HG02981 (cell line): ENCODE data around the gene MRPS18A.

ENCODE experiments used
- ATAC-seq: cut with Tn5 transposase; IDR thresholded peaks from one replicate; pipeline ENCODE4 v1.9.1; 2021; ENCODE audit warnings: mild to moderate bottlenecking, moderate library complexity; ENCODE audit not compliant: unreplicated experiment

The MRPS18A gene

GRCh38 chr6:43699564-43700186 is 12.1 kb upstream of the MRPS18A start:
- ATAC-seq: no peak

- ATAC-seq: no peak
Measured at GRCh38 chr6:43698584-43699349, 11.2 kb upstream of the MRPS18A start.

GRCh38 chr6:43697421-43697820 is 9.8 kb upstream of the MRPS18A start:
- no peak for ATAC-seq

GRCh38 chr6:43695967-43696291 is 8.3 kb upstream of the MRPS18A start:
- no peak for ATAC-seq

- no peak for ATAC-seq
Measured at GRCh38 chr6:43695215-43695966, 7.8 kb upstream of the MRPS18A start.

GRCh38 chr6:43689421-43689820 is 1.8 kb upstream of the MRPS18A start:
- no peak for ATAC-seq

- no peak for ATAC-seq
Measured at GRCh38 chr6:43687079-43687436, 533 bp downstream of the MRPS18A start.

GRCh38 chr6:43683708-43684455 is 3.7 kb downstream of the MRPS18A start:
- peak; percentile 59 for ATAC-seq

GRCh38 chr6:43682724-43683429 is 4.7 kb downstream of the MRPS18A start:
- ATAC-seq: no peak

GRCh38 chr6:43681303-43681702 is 6.3 kb downstream of the MRPS18A start:
- ATAC-seq: no peak

GRCh38 chr6:43680308-43681200 is 7.0 kb downstream of the MRPS18A start:
- ATAC-seq: no peak

- ATAC-seq: no peak
Measured at GRCh38 chr6:43679057-43679456, 8.5 kb downstream of the MRPS18A start.

- ATAC-seq: no peak
Measured at GRCh38 chr6:43678341-43678740, 9.2 kb downstream of the MRPS18A start.

- no peak for ATAC-seq
Measured at GRCh38 chr6:43677759-43678158, 9.8 kb downstream of the MRPS18A start.

GRCh38 chr6:43676962-43677606 is 10.5 kb downstream of the MRPS18A start:
- no peak for ATAC-seq

GRCh38 chr6:43674921-43675320 is 12.7 kb downstream of the MRPS18A start:
- ATAC-seq: no peak

GRCh38 chr6:43674291-43674690 is 13.3 kb downstream of the MRPS18A start:
- ATAC-seq: no peak

GRCh38 chr6:43673444-43674084 is 14.0 kb downstream of the MRPS18A start:
- no peak for ATAC-seq
